ENCODE results near the gene CNTN1. TPM values are rescaled to one million over a fixed set of nuclear protein-coding genes. Genes with fewer than 3 reads are reported as not detected.

Gene CNTN1
- total and polyA plus RNA-seq, 2 donors, result 63.4 to 67.0 TPM

DNA sequence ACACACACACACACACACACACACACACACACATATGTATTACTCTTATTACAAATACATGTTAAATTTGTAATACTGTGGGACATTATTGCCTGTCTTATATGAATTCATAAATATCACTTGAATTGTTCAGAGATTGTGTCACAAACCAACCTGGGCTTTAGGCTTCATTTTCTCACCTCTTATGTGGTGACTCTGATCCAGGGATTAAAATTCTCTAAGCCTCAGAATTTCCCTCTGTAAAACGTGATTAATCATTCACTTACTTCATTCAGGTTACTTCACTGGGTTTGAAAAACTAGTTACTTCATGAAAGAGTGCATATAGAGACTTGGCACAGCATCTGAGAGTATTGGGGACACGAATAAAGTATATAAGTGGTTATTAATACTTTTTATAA is 255.6 kb downstream of the CNTN1 start:
- Histone ChIP-seq H3K27ac (ENCODE audit: low read depth) (no peak overlapping the region), H3K4me3 (ENCODE audit: low read depth, low read length) (no peak overlapping the region), H3K4me1 (ENCODE audit: insufficient read depth) (no peaks in the 10 kb centered on the region), H3K36me3 (ENCODE audit: insufficient read depth) (peaks cover 1% of the 10 kb centered on the region)
- 64% methylated on average over 2 of the region's 2 CpGs for WGBS
- no peak for DNase-seq (ENCODE audit: extremely low spot score)

DNA sequence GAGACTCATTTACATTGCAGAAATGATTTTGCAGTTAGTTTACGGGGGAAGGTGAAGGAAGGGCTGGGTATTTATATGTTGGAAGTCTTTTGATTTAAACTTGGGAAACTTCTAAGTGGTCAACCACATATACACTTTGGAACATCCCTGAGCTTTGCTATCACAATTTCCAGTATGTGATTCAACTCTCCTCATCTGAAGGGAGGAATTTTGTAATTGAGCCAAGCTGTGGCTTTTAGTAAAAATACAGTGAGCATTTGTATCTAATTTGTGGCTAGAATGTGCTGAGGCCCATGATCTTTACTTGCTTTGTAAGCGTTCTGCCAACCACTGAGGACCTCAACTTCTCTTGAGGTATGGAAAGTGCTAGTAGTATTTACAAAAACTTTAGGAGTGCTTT is 260.8 kb downstream of the CNTN1 start:
- Histone ChIP-seq H3K36me3 (ENCODE audit: insufficient read depth) (no peaks in the 10 kb centered on the region), H3K27ac (ENCODE audit: low read depth) (no peak overlapping the region), H3K4me3 (ENCODE audit: low read depth, low read length) (no peak overlapping the region), H3K4me1 (ENCODE audit: insufficient read depth) (no peaks in the 10 kb centered on the region)
- DNase-seq (ENCODE audit: extremely low spot score), result no peak
- whole genome bisulfite sequencing, result 83% methylated on average over 2 of the region's 2 CpGs

DNA sequence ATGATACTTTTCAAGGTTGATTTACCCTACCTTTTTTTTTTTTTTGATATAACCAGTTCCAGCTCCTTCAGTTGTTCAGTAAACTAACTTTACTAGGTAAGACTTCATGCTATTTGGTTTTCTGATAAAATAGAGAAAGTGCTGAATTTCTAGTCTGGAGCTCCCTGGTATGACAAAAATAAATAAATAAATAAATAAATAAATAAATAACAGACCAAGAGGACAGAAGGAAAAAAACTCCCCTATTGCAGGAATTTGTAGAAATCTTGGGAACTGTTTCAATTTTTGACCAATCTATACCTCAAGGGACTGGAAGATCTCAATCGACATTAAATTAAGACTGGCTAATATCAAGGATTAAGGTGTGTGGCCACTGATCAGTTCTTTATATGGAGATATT is 265.2 kb downstream of the CNTN1 start:
- Histone ChIP-seq H3K36me3 (ENCODE audit: insufficient read depth) (no peaks in the 10 kb centered on the region), H3K27ac (ENCODE audit: low read depth) (no peak overlapping the region), H3K4me3 (ENCODE audit: low read depth, low read length) (no peak overlapping the region), H3K4me1 (ENCODE audit: insufficient read depth) (no peaks in the 10 kb centered on the region)
- no peak for DNase-seq (ENCODE audit: extremely low spot score)
- 97% methylated on average over 1 of the region's 1 CpG for WGBS

DNA sequence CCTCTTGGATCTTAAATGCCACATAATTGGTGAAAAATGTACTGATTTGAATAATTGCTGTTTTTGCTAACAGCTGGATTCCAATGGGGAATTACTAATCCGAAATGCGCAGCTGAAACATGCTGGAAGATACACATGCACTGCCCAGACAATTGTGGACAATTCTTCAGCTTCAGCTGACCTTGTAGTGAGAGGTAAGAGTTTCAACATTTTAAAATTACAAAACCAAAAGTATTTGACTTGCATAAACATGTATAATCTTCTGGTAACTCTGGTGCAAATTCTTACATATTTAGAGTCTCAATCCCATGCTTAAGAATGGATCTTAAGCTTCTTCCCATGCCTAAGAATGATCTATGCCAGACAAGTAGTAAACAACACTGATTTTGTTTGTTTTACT is 266.8 kb downstream of the CNTN1 start:
- Histone ChIP-seq H3K36me3 (ENCODE audit: insufficient read depth) (no peaks in the 10 kb centered on the region), H3K4me3 (ENCODE audit: low read depth, low read length) (no peak overlapping the region), H3K4me1 (ENCODE audit: insufficient read depth) (no peaks in the 10 kb centered on the region), H3K27ac (ENCODE audit: low read depth) (no peak overlapping the region)
- DNase-seq (ENCODE audit: extremely low spot score), result no peak
- 91% methylated on average over 2 of the region's 2 CpGs for WGBS

DNA sequence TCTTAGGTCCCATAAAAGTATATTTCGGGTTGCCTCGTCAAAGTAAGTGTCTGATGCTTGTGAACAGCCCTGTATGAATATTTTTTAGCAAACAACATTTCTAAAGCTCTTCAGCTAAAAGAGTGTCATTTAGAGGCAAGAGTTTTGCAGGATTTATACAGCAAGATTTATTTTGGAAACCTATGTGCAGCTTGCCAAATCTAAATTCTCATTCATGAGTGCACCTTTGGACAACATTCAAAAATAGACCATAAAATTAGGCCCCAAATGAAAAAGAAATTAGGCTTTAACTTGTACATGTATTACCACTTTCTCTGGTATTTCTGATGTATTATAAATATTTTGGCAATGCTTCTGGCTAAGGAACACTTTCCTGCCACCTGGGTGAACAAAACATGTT is 271.5 kb downstream of the CNTN1 start:
- 57% methylated on average over 2 of the region's 2 CpGs for WGBS
- no peaks in the 10 kb centered on the region for H3K4me1 ChIP-seq (ENCODE audit: insufficient read depth)
- DNase-seq (ENCODE audit: extremely low spot score), result no peak

DNA sequence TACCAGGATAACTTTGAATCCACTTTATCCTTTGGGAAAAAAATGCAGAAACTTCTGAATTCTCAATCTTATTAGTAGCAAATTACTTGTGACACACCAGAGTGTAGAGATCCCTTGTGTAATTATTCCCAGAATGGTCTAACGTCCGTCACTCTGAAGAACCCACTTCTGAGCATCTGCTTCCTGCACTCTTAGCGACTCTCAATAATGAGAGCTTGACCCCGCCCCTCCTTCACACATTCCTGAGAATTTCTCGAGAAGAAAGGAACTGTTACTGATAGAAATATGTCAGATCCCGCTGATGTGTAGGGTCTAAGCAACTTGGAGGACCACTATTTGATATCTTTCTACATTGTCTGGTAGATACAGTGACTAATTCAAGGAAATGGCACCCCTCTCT is 277.6 kb downstream of the CNTN1 start:
- no peaks in the 10 kb centered on the region for H3K36me3 ChIP-seq (ENCODE audit: insufficient read depth)
- no peak overlapping the region for H3K27ac ChIP-seq (ENCODE audit: low read depth)
- H3K4me1 ChIP-seq (ENCODE audit: insufficient read depth), result no peaks in the 10 kb centered on the region
- 91% methylated on average over 6 of the region's 6 CpGs for WGBS
- no peak for DNase-seq (ENCODE audit: extremely low spot score)
- H3K4me3 ChIP-seq (ENCODE audit: low read depth, low read length), result no peak overlapping the region

More for the DNA sequence above, 271.5 kb downstream of the CNTN1 start:
- H3K36me3 ChIP-seq (ENCODE audit: insufficient read depth), result no peaks in the 10 kb centered on the region
- H3K4me3 ChIP-seq (ENCODE audit: low read depth, low read length), result no peak overlapping the region
- no peak overlapping the region for H3K27ac ChIP-seq (ENCODE audit: low read depth)

DNA sequence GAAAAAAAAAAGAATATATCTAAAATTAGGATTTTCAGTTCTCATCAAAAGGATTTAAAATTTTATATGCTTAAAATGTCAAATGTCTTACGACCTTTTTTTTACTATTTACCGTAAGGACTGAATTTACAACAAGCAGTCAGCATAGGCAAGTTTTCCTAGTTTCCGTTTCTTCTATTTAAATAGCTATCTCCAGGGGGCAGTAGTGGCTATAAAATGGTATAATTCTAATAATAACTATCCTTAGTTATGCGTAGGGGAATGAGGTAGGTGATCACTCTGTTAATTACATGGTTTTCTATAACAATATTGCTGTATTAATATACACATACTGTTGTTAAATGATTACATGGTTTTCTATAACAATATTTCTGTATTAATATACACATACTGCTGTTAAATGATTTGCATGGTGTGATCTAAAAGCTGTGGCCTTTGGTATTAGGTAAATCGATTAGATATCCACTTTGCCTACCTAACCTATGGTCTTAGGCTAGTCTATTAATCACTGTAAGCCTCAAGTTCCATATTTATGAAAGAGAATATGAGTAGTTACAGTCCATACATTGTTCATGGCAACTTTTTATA is 278.2 kb downstream of the CNTN1 start:
- Histone ChIP-seq H3K36me3 (ENCODE audit: insufficient read depth) (no peaks in the 10 kb centered on the region), H3K27ac (ENCODE audit: low read depth) (no peak overlapping the region), H3K4me3 (ENCODE audit: low read depth, low read length) (no peak overlapping the region), H3K4me1 (ENCODE audit: insufficient read depth) (no peaks in the 10 kb centered on the region)
- 90% methylated on average over 5 of the region's 5 CpGs for whole genome bisulfite sequencing
- no peak for DNase-seq (ENCODE audit: extremely low spot score)

DNA sequence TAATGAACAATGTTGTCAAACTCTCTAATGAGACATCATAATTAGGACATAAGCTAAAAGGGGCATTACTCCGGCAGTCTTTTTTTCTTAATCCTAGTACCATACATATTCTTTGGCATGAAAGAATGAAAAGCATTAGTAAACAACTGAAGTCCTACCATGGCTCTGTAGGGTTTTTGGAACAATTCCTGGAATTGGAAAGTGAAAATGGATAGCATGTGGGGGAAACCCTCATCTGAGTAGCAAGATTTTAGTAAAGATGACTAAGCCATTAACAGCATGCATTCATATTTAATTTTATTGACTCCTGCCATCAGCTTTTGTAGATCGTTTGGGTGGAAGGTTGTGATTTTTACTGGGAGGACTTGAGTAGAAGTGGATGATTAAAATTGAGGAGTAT is 279.7 kb downstream of the CNTN1 start:
- WGBS, result 31% methylated on average over 2 of the region's 2 CpGs
- Histone ChIP-seq H3K27ac (ENCODE audit: low read depth) (no peak overlapping the region), H3K4me3 (ENCODE audit: low read depth, low read length) (no peak overlapping the region), H3K36me3 (ENCODE audit: insufficient read depth) (no peaks in the 10 kb centered on the region), H3K4me1 (ENCODE audit: insufficient read depth) (no peaks in the 10 kb centered on the region)
- no peak for DNase-seq (ENCODE audit: extremely low spot score)

DNA sequence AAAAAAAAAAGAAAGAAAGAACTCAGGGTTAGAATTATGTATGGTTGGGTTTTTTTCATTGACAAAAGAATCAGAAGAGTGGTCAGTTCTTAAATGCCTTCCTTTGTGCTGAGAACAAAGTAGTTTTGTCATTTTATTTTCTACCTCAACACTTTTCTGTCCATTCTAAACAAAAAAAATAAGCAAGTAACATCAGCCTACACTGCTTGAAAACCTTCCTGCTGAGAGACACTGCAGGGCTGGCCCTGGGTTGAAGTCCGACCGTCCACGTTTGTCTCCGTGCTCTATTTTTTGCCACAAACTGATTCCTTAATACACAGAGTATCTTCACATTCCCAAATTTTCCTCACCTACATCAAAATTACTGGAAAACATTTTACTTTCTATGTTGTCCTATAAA is 284.3 kb downstream of the CNTN1 start:
- Histone ChIP-seq H3K4me1 (ENCODE audit: insufficient read depth) (no peaks in the 10 kb centered on the region), H3K27ac (ENCODE audit: low read depth) (no peak overlapping the region), H3K4me3 (ENCODE audit: low read depth, low read length) (no peak overlapping the region), H3K36me3 (ENCODE audit: insufficient read depth) (no peaks in the 10 kb centered on the region)
- whole genome bisulfite sequencing, result 88% methylated on average over 4 of the region's 4 CpGs
- DNase-seq (ENCODE audit: extremely low spot score), result no peak

DNA sequence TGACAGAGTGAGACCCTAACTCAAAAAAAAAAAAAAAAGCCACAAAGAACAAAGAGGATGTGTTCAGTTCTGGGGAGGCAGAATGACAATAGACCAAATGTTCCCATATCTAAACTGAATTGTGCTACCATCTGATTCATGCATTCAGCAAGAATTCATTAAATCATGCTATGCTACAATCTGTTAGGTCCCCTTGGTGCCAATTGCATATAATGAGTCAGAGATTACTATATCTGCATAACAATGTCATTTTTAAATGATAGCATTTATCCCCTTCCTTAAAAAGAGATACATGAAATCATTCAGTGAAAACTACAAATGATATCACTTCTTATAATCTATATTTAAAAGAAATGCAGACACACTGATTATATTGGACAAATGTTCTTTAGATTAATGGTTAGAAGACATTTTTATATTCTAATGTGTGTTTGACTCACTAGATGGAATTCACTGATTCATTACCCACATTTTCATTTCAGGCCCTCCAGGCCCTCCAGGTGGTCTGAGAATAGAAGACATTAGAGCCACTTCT is 288.3 kb downstream of the CNTN1 start:
- no peak for DNase-seq (ENCODE audit: extremely low spot score)
- no peak overlapping the region for H3K27ac ChIP-seq (ENCODE audit: low read depth)
- no peaks in the 10 kb centered on the region for H3K36me3 ChIP-seq (ENCODE audit: insufficient read depth)
- H3K4me1 ChIP-seq (ENCODE audit: insufficient read depth), result no peaks in the 10 kb centered on the region
- no peak overlapping the region for H3K4me3 ChIP-seq (ENCODE audit: low read depth, low read length)

DNA sequence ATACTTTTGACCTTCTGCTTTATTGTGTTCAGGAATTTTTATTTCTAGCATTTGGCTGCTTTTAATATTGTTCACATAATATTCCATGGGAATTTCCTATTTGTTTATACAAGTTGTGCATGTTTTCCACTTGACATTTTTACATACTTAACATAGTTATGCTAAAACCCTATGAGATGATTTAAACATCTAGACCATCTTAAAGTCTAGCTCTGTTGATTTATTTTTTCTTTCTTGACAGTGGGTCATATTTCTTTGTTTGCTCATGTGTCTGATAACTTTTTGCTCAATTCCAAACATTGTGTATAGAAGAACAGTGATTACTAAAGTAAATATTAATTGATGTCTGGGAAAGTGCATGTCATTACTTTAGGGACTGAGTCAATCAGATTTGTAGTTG is 293.8 kb downstream of the CNTN1 start:
- Histone ChIP-seq H3K4me1 (ENCODE audit: insufficient read depth) (no peaks in the 10 kb centered on the region), H3K36me3 (ENCODE audit: insufficient read depth) (peaks cover 3% of the 10 kb centered on the region), H3K27ac (ENCODE audit: low read depth) (no peak overlapping the region), H3K4me3 (ENCODE audit: low read depth, low read length) (no peak overlapping the region)
- no peak for DNase-seq (ENCODE audit: extremely low spot score)

DNA sequence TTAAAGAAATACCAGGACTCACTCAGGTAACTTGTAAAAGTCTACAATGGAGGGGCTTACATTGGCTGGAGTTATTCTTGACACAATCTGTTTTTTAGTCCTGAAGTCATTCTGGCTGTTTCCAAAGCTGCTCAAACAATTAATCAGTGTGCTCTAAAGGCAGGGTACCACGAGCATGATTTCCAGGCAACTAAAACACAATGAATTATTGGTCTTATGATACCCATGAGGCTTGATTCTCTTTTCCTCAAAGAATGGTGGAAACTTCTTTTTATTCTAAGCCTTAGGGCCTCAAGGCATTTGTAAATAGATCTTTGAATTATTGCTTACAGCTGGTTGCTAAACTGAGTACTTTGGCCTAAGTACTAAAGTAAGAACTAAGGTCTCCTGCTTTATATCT is 296.1 kb downstream of the CNTN1 start:
- H3K4me1 ChIP-seq (ENCODE audit: insufficient read depth), result no peaks in the 10 kb centered on the region
- no peak overlapping the region for H3K4me3 ChIP-seq (ENCODE audit: low read depth, low read length)
- H3K27ac ChIP-seq (ENCODE audit: low read depth), result no peak overlapping the region
- no peak for DNase-seq (ENCODE audit: extremely low spot score)
- peaks cover 3% of the 10 kb centered on the region for H3K36me3 ChIP-seq (ENCODE audit: insufficient read depth)
- 43% methylated on average over 1 of the region's 1 CpG for WGBS

DNA sequence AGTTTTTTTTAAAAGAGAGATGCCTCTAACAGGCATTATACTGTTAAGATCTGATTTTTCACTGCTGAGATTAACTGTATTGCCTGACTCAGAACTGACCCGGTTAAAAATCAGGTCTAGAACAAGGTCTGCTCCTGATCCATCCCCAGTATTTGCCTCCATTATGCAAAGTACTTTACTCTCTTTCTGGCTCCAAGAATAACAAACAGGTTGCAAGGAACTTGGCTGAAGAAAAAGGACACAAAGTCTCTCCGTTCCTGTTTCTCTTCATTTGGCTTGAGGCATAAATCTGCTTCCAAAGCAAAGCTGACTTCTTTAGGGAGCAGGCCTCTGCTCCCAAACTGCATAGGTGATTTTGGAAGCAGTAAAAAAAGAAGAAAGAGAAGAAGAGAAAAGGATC is 296.6 kb downstream of the CNTN1 start:
- 28% methylated on average over 2 of the region's 2 CpGs for WGBS
- Histone ChIP-seq H3K4me3 (ENCODE audit: low read depth, low read length) (no peak overlapping the region), H3K27ac (ENCODE audit: low read depth) (no peak overlapping the region), H3K4me1 (ENCODE audit: insufficient read depth) (no peaks in the 10 kb centered on the region), H3K36me3 (ENCODE audit: insufficient read depth) (peaks cover 3% of the 10 kb centered on the region)
- no peak for DNase-seq (ENCODE audit: extremely low spot score)

DNA sequence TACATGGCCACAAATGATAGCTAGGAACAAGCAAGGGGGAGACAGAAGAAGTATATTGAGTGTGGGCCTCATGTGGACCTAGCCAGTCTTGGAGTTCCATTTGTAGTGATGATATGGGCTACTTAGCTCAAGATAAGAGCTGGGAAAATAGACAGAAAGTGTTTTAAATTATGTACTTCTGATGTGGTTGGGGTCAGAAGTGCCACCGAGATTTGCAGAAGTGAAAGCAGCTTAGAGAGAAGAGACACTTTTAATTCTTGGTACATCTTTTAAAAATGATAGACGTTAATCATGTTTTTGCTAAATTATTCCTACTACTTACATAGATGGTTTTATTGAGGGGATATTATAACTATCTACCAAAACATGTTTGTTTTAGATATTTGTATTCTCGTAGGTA is 297.5 kb downstream of the CNTN1 start:
- DNase-seq (ENCODE audit: extremely low spot score), result no peak
- H3K36me3 ChIP-seq (ENCODE audit: insufficient read depth), result peaks cover 3% of the 10 kb centered on the region
- H3K27ac ChIP-seq (ENCODE audit: low read depth), result no peak overlapping the region
- H3K4me3 ChIP-seq (ENCODE audit: low read depth, low read length), result no peak overlapping the region
- H3K4me1 ChIP-seq (ENCODE audit: insufficient read depth), result no peaks in the 10 kb centered on the region
- WGBS, result 92% methylated on average over 3 of the region's 3 CpGs

DNA sequence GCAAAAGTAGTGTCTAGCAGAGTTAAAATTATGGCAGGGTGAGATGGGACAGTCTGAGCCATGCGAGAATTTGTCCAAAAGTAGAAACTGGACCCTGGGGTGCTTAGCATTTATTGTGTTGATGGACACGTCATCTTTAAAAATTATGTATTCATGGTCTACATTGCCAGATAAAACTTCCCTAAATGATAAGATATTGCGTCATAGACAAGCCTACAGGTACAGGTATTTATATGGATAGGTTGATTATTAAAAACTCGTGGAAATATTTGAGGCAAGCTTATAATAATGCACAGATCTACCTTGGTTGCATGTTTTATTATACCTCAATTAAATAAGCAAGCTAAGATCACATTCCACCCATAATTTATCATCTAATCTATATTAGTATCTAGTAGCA is 299.9 kb downstream of the CNTN1 start:
- Histone ChIP-seq H3K27ac (ENCODE audit: low read depth) (no peak overlapping the region), H3K4me3 (ENCODE audit: low read depth, low read length) (no peak overlapping the region), H3K36me3 (ENCODE audit: insufficient read depth) (no peaks in the 10 kb centered on the region), H3K4me1 (ENCODE audit: insufficient read depth) (no peaks in the 10 kb centered on the region)
- 87% methylated on average over 4 of the region's 4 CpGs for WGBS
- DNase-seq (ENCODE audit: extremely low spot score), result no peak
